ENCODE measurements around the gene FOCAD.

GRCh38 chr9:20884985-20885593, 201.0 kb downstream of the FOCAD start:
- TF ChIP-seq CTCF (IDR thresholded peaks at IDR 0.05) (peak; percentile 75), EZH2 (IDR thresholded peaks at IDR 0.05; ENCODE audit: borderline replicate concordance, insufficient read depth, low read depth, low read length, poor library complexity, severe bottlenecking) (no peak)
